PC-3 (cell line): ENCODE results near the gene PLLP. TPM values are rescaled to one million over a fixed set of nuclear protein-coding genes. Genes with fewer than 3 reads are reported as not detected.

Experiments used
- ATAC-seq: fragments of 200-7000 bp; cut with Tn5 transposase; 2 replicates; pipeline ENCODE4 v1.9.1; 2020; ENCODE audit warnings: mild to moderate bottlenecking, moderate library complexity
- BruUV-seq: library from RNA; stranded (reverse); fragments of 400-500 nt; replicated peaks from 2 replicates; lab custom pipeline; 2021; lab: Mats Ljungman, UMichigan
- CTCF ChIA-PET: fragments of 300-600 bp; sonication (Branson Sonifier 250); formaldehyde crosslinking; loops from one replicate; lab custom pipeline; 2022; ENCODE audit warnings: antibody characterized with exemption; lab: Charles Lee
- POLR2A ChIA-PET: fragments of 300-600 bp; sonication (Branson Sonifier 250); formaldehyde crosslinking; loops from one replicate; lab custom pipeline; 2022; ENCODE audit warnings: antibody characterized with exemption; ENCODE audit not compliant: unreplicated experiment; lab: Charles Lee
- DNase-seq: peaks from one replicate; pipeline ENCODE4 v3.0.0-alpha.2; 2015
- H2AFZ ChIP-seq: fragments of 300-600 bp; sonication (generic); 2 replicates; pipeline ENCODE4 v1.6.0; 2016; ENCODE audit warnings: antibody characterized with exemption, low read length
- H3F3A ChIP-seq: fragments of 300-600 bp; sonication (generic); one replicate; pipeline ENCODE4 v1.6.0; 2017; ENCODE audit warnings: antibody characterized with exemption, low read length, control low read depth, mild to moderate bottlenecking; ENCODE audit not compliant: unreplicated experiment
- H3K27ac ChIP-seq: fragments of 300-600 bp; sonication (generic); 2 replicates; pipeline ENCODE4 v1.5.1; 2016; ENCODE audit warnings: mild to moderate bottlenecking, low read length
- H3K27me3 ChIP-seq: fragments of 300-600 bp; sonication (generic); 2 replicates; pipeline ENCODE4 v1.6.1; 2016; ENCODE audit warnings: low read length, mixed read lengths
- H3K36me3 ChIP-seq: fragments of 300-600 bp; sonication (generic); 2 replicates; pipeline ENCODE4 v1.6.1; 2016; ENCODE audit warnings: low read depth, mixed run types, low read length, mixed read lengths
- H3K4me1 ChIP-seq: fragments of 300-600 bp; sonication (generic); 2 replicates; pipeline ENCODE4 v1.5.1; 2016; ENCODE audit warnings: low read length; ENCODE audit not compliant: insufficient read depth
- H3K4me2 ChIP-seq: fragments of 300-600 bp; sonication (generic); 2 replicates; pipeline ENCODE4 v1.6.0; 2016; ENCODE audit warnings: low read length
- H3K4me3 ChIP-seq: fragments of 300-600 bp; sonication (generic); 2 replicates; pipeline ENCODE4 v1.5.1; 2016; ENCODE audit warnings: mild to moderate bottlenecking, low read length, mixed read lengths
- H3K79me2 ChIP-seq: fragments of 300-600 bp; sonication (generic); 2 replicates; pipeline ENCODE4 v1.6.1; 2017; ENCODE audit warnings: low read length, mixed read lengths
- H3K9ac ChIP-seq: fragments of 300-600 bp; sonication (generic); 2 replicates; pipeline ENCODE4 v1.6.0; 2016; ENCODE audit warnings: mild to moderate bottlenecking, low read length
- H3K9me2 ChIP-seq: fragments of 300-600 bp; sonication (generic); replicated peaks from 2 replicates; pipeline ENCODE4 v1.6.1; 2016; ENCODE audit warnings: mixed run types, low read length, mixed read lengths
- H3K9me3 ChIP-seq: fragments of 300-600 bp; sonication (generic); 2 replicates; pipeline ENCODE4 v1.6.1; 2016; ENCODE audit warnings: low read length, mixed read lengths
- H4K20me1 ChIP-seq: fragments of 300-600 bp; sonication (generic); 2 replicates; pipeline ENCODE4 v1.6.1; 2016; ENCODE audit warnings: low read length, mixed read lengths
- CTCF ChIP-seq: fragments of 300-600 bp; sonication (generic); conservative IDR thresholded peaks from 2 replicates; pipeline ENCODE4 v1.5.1; 2017; ENCODE audit warnings: antibody characterized with exemption, low read depth, mild to moderate bottlenecking, low read length
- EZH2 ChIP-seq: fragments of 300-600 bp; sonication (generic); IDR thresholded peaks from one replicate; pipeline ENCODE4 v1.6.1; 2017; ENCODE audit warnings: antibody characterized with exemption, mild to moderate bottlenecking, low read length; ENCODE audit not compliant: unreplicated experiment
- EZH2phosphoT487 ChIP-seq: fragments of 300-600 bp; sonication (generic); IDR thresholded peaks from 2 replicates; pipeline ENCODE4 v1.6.1; 2018; ENCODE audit warnings: mild to moderate bottlenecking, antibody characterized with exemption, low read length, borderline replicate concordance
- intact Hi-C: fragments of 100-400 bp; cut with micrococcal nuclease; formaldehyde crosslinking; loops from 2 replicates; pipeline ENCODE4 v1.9.0; 2023
- total RNA-seq: library from RNA; depleted of rRNA; stranded (reverse); fragments of >200 nt; gene quantifications from 2 replicates; pipeline ENCODE4 v1.2.3, GENCODE V29; 2014

The PLLP gene
- total RNA-seq, 1 experiment from 2014 or later = 1.6 TPM

GRCh38 chr16:57289391-57290257, 5.2 kb upstream of the PLLP start:
- H3K9me3 ChIP-seq = no peaks in the 10 kb centered on the region
- no peak for DNase-seq
- no peak overlapping the region for H3K4me2 ChIP-seq
- no peak overlapping the region for H3K27ac ChIP-seq
- intact Hi-C loops = no loop called here
- no peaks in the 10 kb centered on the region for H3K9me2 ChIP-seq
- H3K36me3 ChIP-seq = no peaks in the 10 kb centered on the region
- no peaks in the 10 kb centered on the region for H3F3A ChIP-seq
- H3K4me1 ChIP-seq = peaks cover 6% of the 10 kb centered on the region
- no peaks in the 10 kb centered on the region for H4K20me1 ChIP-seq
- no peaks in the 10 kb centered on the region for H3K79me2 ChIP-seq
- BruUV-seq = no TSS peak
- no peak overlapping the region for H2AFZ ChIP-seq
- no peak for TF ChIP-seq EZH2phosphoT487
- no peak for TF ChIP-seq CTCF
- ATAC-seq = no peak
- no peak overlapping the region for H3K4me3 ChIP-seq
- CTCF ChIA-PET = no interaction called here
- POLR2A ChIA-PET = no interaction called here
- no peaks in the 10 kb centered on the region for H3K27me3 ChIP-seq
- no peak overlapping the region for H3K9ac ChIP-seq

GRCh38 chr16:57285379-57285778, 907 bp upstream of the PLLP start:
- Histone ChIP-seq H3K79me2 (no peaks in the 10 kb centered on the region), H3K9me3 (no peaks in the 10 kb centered on the region), H3K27me3 (no peaks in the 10 kb centered on the region), H3K9me2 (no peaks in the 10 kb centered on the region), H2AFZ (no peak overlapping the region), H3K36me3 (no peaks in the 10 kb centered on the region), H3K4me2 (no peak overlapping the region), H3K4me3 (no peak overlapping the region), H3K4me1 (peaks cover 3% of the 10 kb centered on the region), H3F3A (no peaks in the 10 kb centered on the region), H3K9ac (no peak overlapping the region), H3K27ac (no peak overlapping the region), H4K20me1 (no peaks in the 10 kb centered on the region)
- POLR2A ChIA-PET = no interaction called here
- ATAC-seq = no peak
- intact Hi-C loops = no loop called here
- no TSS peak for BruUV-seq
- TF ChIP-seq EZH2phosphoT487 = no peak
- no peak for TF ChIP-seq EZH2
- no peak for TF ChIP-seq CTCF
- CTCF ChIA-PET = no interaction called here
- no peak for DNase-seq

DNA sequence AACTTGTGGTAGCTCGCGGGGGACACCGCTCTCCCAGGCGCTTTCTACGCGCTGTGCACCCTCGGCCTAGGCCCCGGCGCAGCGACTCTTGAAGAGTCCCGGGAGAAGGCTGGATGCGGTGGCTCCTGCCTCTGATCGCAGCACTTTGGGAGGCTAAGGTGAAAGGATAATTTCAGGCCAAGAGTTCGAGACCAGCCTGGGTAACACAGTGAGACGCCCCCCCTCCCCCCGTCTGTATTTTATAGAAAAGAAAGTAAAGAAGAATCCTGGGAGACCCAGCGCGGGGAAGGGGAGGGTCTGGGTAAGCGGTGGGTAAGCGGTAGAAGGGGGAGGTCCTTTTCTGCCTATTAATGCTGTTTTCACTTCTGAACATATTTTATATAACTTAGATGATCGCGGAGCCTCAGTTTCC, 486 bp upstream of the PLLP start:
- no TSS peak for BruUV-seq

More for the DNA sequence above, 486 bp upstream of the PLLP start:
- Histone ChIP-seq H3K79me2 (no peaks in the 10 kb centered on the region), H4K20me1 (no peaks in the 10 kb centered on the region), H3K4me3 (peak overlapping the region; percentile 72), H3K9ac (no peak overlapping the region), H3K36me3 (no peaks in the 10 kb centered on the region), H3K9me3 (no peaks in the 10 kb centered on the region), H3F3A (no peaks in the 10 kb centered on the region), H3K27me3 (no peaks in the 10 kb centered on the region), H2AFZ (peak overlapping the region; percentile 87), H3K9me2 (no peaks in the 10 kb centered on the region), H3K4me1 (peaks cover 7% of the 10 kb centered on the region), H3K27ac (no peak overlapping the region), H3K4me2 (peak overlapping the region; percentile 83)
- ATAC-seq (no peak), DNase-seq (no peak)
- intact Hi-C loops = no loop called here
- ChIA-PET POLR2A (no interaction called here), CTCF (no interaction called here)
- no peak for TF ChIP-seq CTCF
- no peak for TF ChIP-seq EZH2
